Astrocyte (in vitro differentiated cells and primary cell): ENCODE data around the gene TARDBP.

Experiments
- EZH2 ChIP-seq: IDR thresholded peaks from 2 replicates; pipeline ENCODE4 v1.6.1; 2012; ENCODE audit warnings: mild to moderate bottlenecking, low read length, inconsistent platforms; ENCODE audit not compliant: insufficient read depth
- TF ChIP-seq, protein P1 (sequence below): IDR thresholded peaks from 2 replicates; pipeline ENCODE4 v1.5.1; 2011; ENCODE audit warnings: low read depth, mild to moderate bottlenecking, inconsistent platforms, low read length, moderate library complexity; ENCODE audit not compliant: insufficient read depth

- TF ChIP-seq, protein P1, sequence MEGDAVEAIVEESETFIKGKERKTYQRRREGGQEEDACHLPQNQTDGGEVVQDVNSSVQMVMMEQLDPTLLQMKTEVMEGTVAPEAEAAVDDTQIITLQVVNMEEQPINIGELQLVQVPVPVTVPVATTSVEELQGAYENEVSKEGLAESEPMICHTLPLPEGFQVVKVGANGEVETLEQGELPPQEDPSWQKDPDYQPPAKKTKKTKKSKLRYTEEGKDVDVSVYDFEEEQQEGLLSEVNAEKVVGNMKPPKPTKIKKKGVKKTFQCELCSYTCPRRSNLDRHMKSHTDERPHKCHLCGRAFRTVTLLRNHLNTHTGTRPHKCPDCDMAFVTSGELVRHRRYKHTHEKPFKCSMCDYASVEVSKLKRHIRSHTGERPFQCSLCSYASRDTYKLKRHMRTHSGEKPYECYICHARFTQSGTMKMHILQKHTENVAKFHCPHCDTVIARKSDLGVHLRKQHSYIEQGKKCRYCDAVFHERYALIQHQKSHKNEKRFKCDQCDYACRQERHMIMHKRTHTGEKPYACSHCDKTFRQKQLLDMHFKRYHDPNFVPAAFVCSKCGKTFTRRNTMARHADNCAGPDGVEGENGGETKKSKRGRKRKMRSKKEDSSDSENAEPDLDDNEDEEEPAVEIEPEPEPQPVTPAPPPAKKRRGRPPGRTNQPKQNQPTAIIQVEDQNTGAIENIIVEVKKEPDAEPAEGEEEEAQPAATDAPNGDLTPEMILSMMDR = no peak
- no peak for TF ChIP-seq EZH2
These were observed 33.7 kb upstream of the TARDBP start for GRCh38 chr1:10978719-10979118.
